Skeletal muscle tissue (tissue), 4 donors: ENCODE measurements around the gene PIGN. TPM values are rescaled to one million over a fixed set of nuclear protein-coding genes. Genes with fewer than 3 reads are reported as not detected.

ENCODE experiments used
- H3K27ac ChIP-seq: one replicate; pipeline ENCODE4 v1.7.0; 2013; ENCODE audit warnings: mild to moderate bottlenecking, low read depth, low read length, inconsistent platforms
- H3K27me3 ChIP-seq, 3 donors: one replicate each; pipeline ENCODE4 v1.7.0; 2013; ENCODE audit warnings: low read length in 3 of 3; ENCODE audit not compliant: control insufficient read depth in 3 of 3, insufficient read depth in 3 of 3
- H3K36me3 ChIP-seq, 3 donors: one replicate each; pipeline ENCODE4 v1.7.0; 2013; ENCODE audit warnings: low read length in 3 of 3; ENCODE audit not compliant: control insufficient read depth in 3 of 3, insufficient read depth in 3 of 3
- H3K4me1 ChIP-seq, 3 donors: one replicate each; pipeline ENCODE4 v1.7.0; 2013; ENCODE audit warnings: low read length in 3 of 3, mild to moderate bottlenecking in 3 of 3; ENCODE audit not compliant: control insufficient read depth in 3 of 3, insufficient read depth in 3 of 3
- H3K4me3 ChIP-seq, 3 donors: one replicate each; pipeline ENCODE4 v1.7.0; 2013; ENCODE audit warnings: low read length in 3 of 3
- H3K9ac ChIP-seq, 3 donors: one replicate each; pipeline ENCODE4 v1.7.0; 2013; ENCODE audit warnings: low read length in 3 of 3, mild to moderate bottlenecking in 3 of 3, moderate library complexity in 2 of 3, low read depth in 1 of 3
- H3K9me3 ChIP-seq, 3 donors: one replicate each; pipeline ENCODE4 v1.7.0; 2013; ENCODE audit warnings: low read length in 3 of 3; ENCODE audit not compliant: control insufficient read depth in 3 of 3
- total RNA-seq: library from RNA; depleted of rRNA; stranded (reverse); fragments of >200 nt; gene quantifications from one replicate; pipeline ENCODE4 v1.2.3, GENCODE V29; 2014
- donor health status: Osteomylitis.

PIGN gene
- total RNA-seq, 1 donor from 2014 or later = 48.0 TPM

- no peaks in the 10 kb centered on the region for H3K27me3 ChIP-seq
- H3K36me3 ChIP-seq = no peaks in the 10 kb centered on the region
- no peaks in the 10 kb centered on the region for H3K9me3 ChIP-seq
- no peak overlapping the region for H3K27ac ChIP-seq
- no peaks in the 10 kb centered on the region for H3K4me1 ChIP-seq
- no peak overlapping the region for H3K4me3 ChIP-seq
- H3K9ac ChIP-seq = no peak overlapping the region
Measured at GRCh38 chr18:62164310-62164709, 22.5 kb downstream of the PIGN start.

- H3K9me3 ChIP-seq = no peaks in the 10 kb centered on the region
- no peaks in the 10 kb centered on the region for H3K27me3 ChIP-seq
- no peak overlapping the region for H3K4me3 ChIP-seq
- peaks cover 0 to 8% (median 0%) of the 10 kb centered on the region in 3 donors for H3K36me3 ChIP-seq
- no peak overlapping the region for H3K9ac ChIP-seq
- H3K27ac ChIP-seq = no peak overlapping the region
- H3K4me1 ChIP-seq = no peaks in the 10 kb centered on the region
Measured at GRCh38 chr18:62157843-62158242, 29.0 kb downstream of the PIGN start.

- H3K4me1 ChIP-seq = no peaks in the 10 kb centered on the region
- H3K4me3 ChIP-seq = no peak overlapping the region
- H3K9ac ChIP-seq = no peak overlapping the region
- H3K27me3 ChIP-seq = no peaks in the 10 kb centered on the region
- no peak overlapping the region for H3K27ac ChIP-seq
- H3K9me3 ChIP-seq = no peaks in the 10 kb centered on the region
- H3K36me3 ChIP-seq = peaks cover 0 to 11% (median 0%) of the 10 kb centered on the region in 3 donors
Measured at GRCh38 chr18:62152844-62153243, 34.0 kb downstream of the PIGN start.

GRCh38 chr18:62151068-62151771 lies 35.6 kb downstream of the PIGN start:
- H3K9ac ChIP-seq = no peak overlapping the region
- H3K27me3 ChIP-seq = no peaks in the 10 kb centered on the region
- no peaks in the 10 kb centered on the region for H3K9me3 ChIP-seq
- H3K4me3 ChIP-seq = no peak overlapping the region
- H3K4me1 ChIP-seq = no peaks in the 10 kb centered on the region
- peaks cover 0 to 7% (median 3%) of the 10 kb centered on the region in 3 donors for H3K36me3 ChIP-seq
- H3K27ac ChIP-seq = no peak overlapping the region

- no peak overlapping the region for H3K9ac ChIP-seq
- H3K4me1 ChIP-seq = no peaks in the 10 kb centered on the region
- H3K4me3 ChIP-seq = no peak overlapping the region
- no peak overlapping the region for H3K27ac ChIP-seq
- no peaks in the 10 kb centered on the region for H3K27me3 ChIP-seq
- H3K36me3 ChIP-seq = peaks cover 3 to 29% (median 14%) of the 10 kb centered on the region in 3 donors
- H3K9me3 ChIP-seq = no peaks in the 10 kb centered on the region
Measured at GRCh38 chr18:62144338-62144737, 42.5 kb downstream of the PIGN start.

GRCh38 chr18:62140259-62140658 lies 46.6 kb downstream of the PIGN start:
- peaks cover 7 to 39% (median 13%) of the 10 kb centered on the region in 3 donors for H3K36me3 ChIP-seq
- no peaks in the 10 kb centered on the region for H3K4me1 ChIP-seq
- H3K4me3 ChIP-seq = no peak overlapping the region
- no peak overlapping the region for H3K9ac ChIP-seq
- H3K27ac ChIP-seq = no peak overlapping the region
- H3K9me3 ChIP-seq = no peaks in the 10 kb centered on the region
- H3K27me3 ChIP-seq = no peaks in the 10 kb centered on the region

GRCh38 chr18:62138461-62139235 lies 48.2 kb downstream of the PIGN start:
- Histone ChIP-seq H3K9ac (no peak overlapping the region), H3K36me3 (peaks cover 5 to 31% (median 10%) of the 10 kb centered on the region in 3 donors)

GRCh38 chr18:62131301-62131909 lies 55.5 kb downstream of the PIGN start:
- no peaks in the 10 kb centered on the region for H3K9me3 ChIP-seq
- H3K27me3 ChIP-seq = no peaks in the 10 kb centered on the region
- H3K4me1 ChIP-seq = no peaks in the 10 kb centered on the region
- no peaks in the 10 kb centered on the region for H3K36me3 ChIP-seq
- H3K9ac ChIP-seq = no peak overlapping the region
- no peak overlapping the region for H3K27ac ChIP-seq
- no peak overlapping the region for H3K4me3 ChIP-seq

More at GRCh38 chr18:62138461-62139235, 48.2 kb downstream of the PIGN start:
- Histone ChIP-seq H3K4me3 (no peak overlapping the region), H3K27ac (no peak overlapping the region), H3K4me1 (no peaks in the 10 kb centered on the region), H3K27me3 (no peaks in the 10 kb centered on the region), H3K9me3 (no peaks in the 10 kb centered on the region)

- no peaks in the 10 kb centered on the region for H3K4me1 ChIP-seq
- H3K9ac ChIP-seq = no peak overlapping the region
- H3K4me3 ChIP-seq = no peak overlapping the region
- H3K27ac ChIP-seq = no peak overlapping the region
- H3K36me3 ChIP-seq = no peaks in the 10 kb centered on the region
- no peaks in the 10 kb centered on the region for H3K9me3 ChIP-seq
- H3K27me3 ChIP-seq = no peaks in the 10 kb centered on the region
Measured at GRCh38 chr18:62128157-62128556, 58.7 kb downstream of the PIGN start.

- H3K9ac ChIP-seq = no peak overlapping the region
- no peaks in the 10 kb centered on the region for H3K4me1 ChIP-seq
- H3K27ac ChIP-seq = no peak overlapping the region
- no peaks in the 10 kb centered on the region for H3K27me3 ChIP-seq
- H3K36me3 ChIP-seq = no peaks in the 10 kb centered on the region
- H3K4me3 ChIP-seq = no peak overlapping the region
- H3K9me3 ChIP-seq = no peaks in the 10 kb centered on the region
Measured at GRCh38 chr18:62126737-62127136, 60.1 kb downstream of the PIGN start.
